Mesothelial cell of epicardium (in vitro differentiated cells): ENCODE measurements around the gene VIPR2. TPM values are rescaled to one million over a fixed set of nuclear protein-coding genes. Genes with fewer than 3 reads are reported as not detected.

Experiments
- DNase-seq, 2 experiments: peaks; one replicate each; pipeline ENCODE4 v3.0.0; 2021; ENCODE audit warnings: low spot score in 2 of 2; ENCODE audit not compliant: unreplicated experiment in 2 of 2
- H3K27ac Mint-ChIP-seq: 2 replicates; pipeline ENCODE4 v1.8.0; 2021; ENCODE audit warnings: mixed read lengths
- H3K27me3 Mint-ChIP-seq: 2 replicates; pipeline ENCODE4 v1.8.0; 2021; ENCODE audit warnings: low read depth, mixed read lengths
- H3K36me3 Mint-ChIP-seq: 2 replicates; pipeline ENCODE4 v1.8.0; 2021; ENCODE audit warnings: mixed read lengths
- H3K4me1 Mint-ChIP-seq: 2 replicates; pipeline ENCODE4 v1.8.0; 2021; ENCODE audit warnings: mixed read lengths
- H3K4me3 Mint-ChIP-seq: 2 replicates; pipeline ENCODE4 v1.8.0; 2021; ENCODE audit warnings: mild to moderate bottlenecking, moderate library complexity, mixed read lengths
- H3K9me3 Mint-ChIP-seq: 2 replicates; pipeline ENCODE4 v1.8.0; 2021; ENCODE audit warnings: mixed read lengths
- CTCF ChIP-seq: fragments of 200-600 bp; sonication (generic); IDR thresholded peaks from one replicate; pipeline ENCODE4 v1.5.0; 2021; ENCODE audit warnings: antibody characterized with exemption; ENCODE audit not compliant: unreplicated experiment
- total RNA-seq: library from RNA; stranded (reverse); gene quantifications from 3 replicates; pipeline ENCODE4 v1.2.1, GENCODE V29; 2021

Gene VIPR2
- total RNA-seq, 1 donor from 2014 or later, result 0.04 TPM

GRCh38 chr7:159160450-159160849 lies 15.8 kb upstream of the VIPR2 start:
- no peaks in the 10 kb centered on the region for H3K9me3 Mint-ChIP-seq
- H3K27me3 Mint-ChIP-seq, result peaks cover 2% of the 10 kb centered on the region
- H3K27ac Mint-ChIP-seq, result no peak overlapping the region
- DNase-seq, result no peak
- H3K4me3 Mint-ChIP-seq, result no peak overlapping the region
- H3K36me3 Mint-ChIP-seq, result no peaks in the 10 kb centered on the region
- no peak for TF ChIP-seq CTCF
- H3K4me1 Mint-ChIP-seq, result no peaks in the 10 kb centered on the region

GRCh38 chr7:159159731-159160130 lies 15.1 kb upstream of the VIPR2 start:
- no peaks in the 10 kb centered on the region for H3K9me3 Mint-ChIP-seq
- no peaks in the 10 kb centered on the region for H3K36me3 Mint-ChIP-seq

GRCh38 chr7:159158888-159159405 lies 14.3 kb upstream of the VIPR2 start:
- Mint-ChIP-seq H3K4me1 (no peaks in the 10 kb centered on the region), H3K27me3 (peaks cover 2% of the 10 kb centered on the region), H3K27ac (no peak overlapping the region), H3K4me3 (no peak overlapping the region), H3K36me3 (no peaks in the 10 kb centered on the region), H3K9me3 (no peaks in the 10 kb centered on the region)
- TF ChIP-seq CTCF, result no peak
- no peak for DNase-seq

More at GRCh38 chr7:159159731-159160130, 15.1 kb upstream of the VIPR2 start:
- DNase-seq, result no peak
- Mint-ChIP-seq H3K4me1 (no peaks in the 10 kb centered on the region), H3K27me3 (peaks cover 2% of the 10 kb centered on the region), H3K4me3 (no peak overlapping the region), H3K27ac (no peak overlapping the region)
- no peak for TF ChIP-seq CTCF

GRCh38 chr7:159158125-159158887 lies 13.6 kb upstream of the VIPR2 start:
- H3K27me3 Mint-ChIP-seq, result peaks cover 2% of the 10 kb centered on the region
- no peak for TF ChIP-seq CTCF
- no peak overlapping the region for H3K27ac Mint-ChIP-seq
- no peaks in the 10 kb centered on the region for H3K4me1 Mint-ChIP-seq
- H3K36me3 Mint-ChIP-seq, result no peaks in the 10 kb centered on the region
- no peak for DNase-seq
- no peak overlapping the region for H3K4me3 Mint-ChIP-seq
- H3K9me3 Mint-ChIP-seq, result no peaks in the 10 kb centered on the region

GRCh38 chr7:159157714-159158113 lies 13.0 kb upstream of the VIPR2 start:
- H3K4me3 Mint-ChIP-seq, result no peak overlapping the region
- H3K4me1 Mint-ChIP-seq, result no peaks in the 10 kb centered on the region
- no peak for TF ChIP-seq CTCF
- no peaks in the 10 kb centered on the region for H3K36me3 Mint-ChIP-seq
- no peak for DNase-seq
- H3K27me3 Mint-ChIP-seq, result peaks cover 7% of the 10 kb centered on the region
- no peak overlapping the region for H3K27ac Mint-ChIP-seq
- no peaks in the 10 kb centered on the region for H3K9me3 Mint-ChIP-seq
